ENCODE data around the gene SPDEF.

Gene SPDEF

DNA sequence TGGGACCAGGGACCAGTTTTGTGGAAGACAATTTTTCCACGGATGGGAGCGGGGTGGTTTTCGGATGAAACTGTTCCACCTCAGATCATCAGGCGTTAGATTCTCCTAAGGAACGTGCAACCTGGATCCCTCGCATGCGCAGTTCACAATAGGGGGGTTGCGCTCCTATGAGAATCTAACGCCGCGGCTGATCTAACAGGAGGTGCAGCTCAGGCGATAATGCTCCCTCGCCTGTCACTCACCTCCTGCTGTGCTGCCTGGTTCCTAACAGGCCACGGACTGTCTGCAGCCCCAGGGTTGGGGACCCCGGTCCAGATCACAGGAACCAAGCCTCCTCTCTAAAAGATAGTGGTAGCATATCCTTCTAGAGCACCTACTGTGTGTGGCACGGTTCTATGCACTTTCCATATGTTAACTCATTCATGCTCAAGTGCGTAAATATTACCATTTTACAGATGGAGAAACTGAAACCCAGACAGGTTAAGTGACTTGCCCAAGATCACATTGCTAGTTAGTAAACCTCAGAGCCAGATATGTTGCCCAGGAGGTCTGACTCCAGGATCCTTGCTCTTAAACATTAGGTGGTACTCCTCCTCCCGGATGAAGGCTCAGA is 25.3 kb downstream of the SPDEF start:
- CTCF ChIA-PET: interaction anchor here (0.6 to 0.7 kb wide), 2 partner anchors 78 to 106 kb away, joined by 3 read pairs; no protein-coding TSS in a partner anchor
- TF ChIP-seq, protein P1, sequence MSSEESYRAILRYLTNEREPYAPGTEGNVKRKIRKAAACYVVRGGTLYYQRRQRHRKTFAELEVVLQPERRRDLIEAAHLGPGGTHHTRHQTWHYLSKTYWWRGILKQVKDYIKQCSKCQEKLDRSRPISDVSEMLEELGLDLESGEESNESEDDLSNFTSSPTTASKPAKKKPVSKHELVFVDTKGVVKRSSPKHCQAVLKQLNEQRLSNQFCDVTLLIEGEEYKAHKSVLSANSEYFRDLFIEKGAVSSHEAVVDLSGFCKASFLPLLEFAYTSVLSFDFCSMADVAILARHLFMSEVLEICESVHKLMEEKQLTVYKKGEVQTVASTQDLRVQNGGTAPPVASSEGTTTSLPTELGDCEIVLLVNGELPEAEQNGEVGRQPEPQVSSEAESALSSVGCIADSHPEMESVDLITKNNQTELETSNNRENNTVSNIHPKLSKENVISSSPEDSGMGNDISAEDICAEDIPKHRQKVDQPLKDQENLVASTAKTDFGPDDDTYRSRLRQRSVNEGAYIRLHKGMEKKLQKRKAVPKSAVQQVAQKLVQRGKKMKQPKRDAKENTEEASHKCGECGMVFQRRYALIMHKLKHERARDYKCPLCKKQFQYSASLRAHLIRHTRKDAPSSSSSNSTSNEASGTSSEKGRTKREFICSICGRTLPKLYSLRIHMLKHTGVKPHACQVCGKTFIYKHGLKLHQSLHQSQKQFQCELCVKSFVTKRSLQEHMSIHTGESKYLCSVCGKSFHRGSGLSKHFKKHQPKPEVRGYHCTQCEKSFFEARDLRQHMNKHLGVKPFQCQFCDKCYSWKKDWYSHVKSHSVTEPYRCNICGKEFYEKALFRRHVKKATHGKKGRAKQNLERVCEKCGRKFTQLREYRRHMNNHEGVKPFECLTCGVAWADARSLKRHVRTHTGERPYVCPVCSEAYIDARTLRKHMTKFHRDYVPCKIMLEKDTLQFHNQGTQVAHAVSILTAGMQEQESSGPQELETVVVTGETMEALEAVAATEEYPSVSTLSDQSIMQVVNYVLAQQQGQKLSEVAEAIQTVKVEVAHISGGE (tag by site-specific recombination; conservative IDR thresholded peaks at IDR 0.05; ENCODE audit: low read depth): no peak
- TF ChIP-seq ZNF274 (IDR thresholded peaks at IDR 0.05; ENCODE audit: low read length) (no peak), ZNF274 (tag by site-specific recombination; IDR thresholded peaks at IDR 0.05; ENCODE audit: borderline replicate concordance) (no peak), ZNF302 (tag by site-specific recombination; IDR thresholded peaks at IDR 0.05; ENCODE audit: low read depth) (no peak), ZNF292 (tag by site-specific recombination; IDR thresholded peaks at IDR 0.05; ENCODE audit: borderline replicate concordance, low read depth) (no peak), ZNF239 (tag by site-specific recombination; IDR thresholded peaks at IDR 0.05) (no peak), HOXD13 (CRISPR knock-in tag; IDR thresholded peaks at IDR 0.05; ENCODE audit: borderline replicate concordance) (no peak), SP3 (tag by site-specific recombination; IDR thresholded peaks at IDR 0.05) (no peak), ZSCAN16 (tag by site-specific recombination; IDR thresholded peaks at IDR 0.05) (no peak), ZNF202 (tag by site-specific recombination; IDR thresholded peaks at IDR 0.05; ENCODE audit: borderline replicate concordance) (no peak), ZNF184 (tag by site-specific recombination; IDR thresholded peaks at IDR 0.05) (no peak), PRDM10 (tag by site-specific recombination; IDR thresholded peaks at IDR 0.05) (no peak), FEZF1 (tag by site-specific recombination; IDR thresholded peaks at IDR 0.05) (no peak), ZNF132 (tag by site-specific recombination; IDR thresholded peaks at IDR 0.05; ENCODE audit: borderline replicate concordance) (no peak), ZNF112 (tag by site-specific recombination; IDR thresholded peaks at IDR 0.05) (no peak), ZNF114 (tag by site-specific recombination; IDR thresholded peaks at IDR 0.05) (no peak)
- TF ChIP-seq, protein P2, sequence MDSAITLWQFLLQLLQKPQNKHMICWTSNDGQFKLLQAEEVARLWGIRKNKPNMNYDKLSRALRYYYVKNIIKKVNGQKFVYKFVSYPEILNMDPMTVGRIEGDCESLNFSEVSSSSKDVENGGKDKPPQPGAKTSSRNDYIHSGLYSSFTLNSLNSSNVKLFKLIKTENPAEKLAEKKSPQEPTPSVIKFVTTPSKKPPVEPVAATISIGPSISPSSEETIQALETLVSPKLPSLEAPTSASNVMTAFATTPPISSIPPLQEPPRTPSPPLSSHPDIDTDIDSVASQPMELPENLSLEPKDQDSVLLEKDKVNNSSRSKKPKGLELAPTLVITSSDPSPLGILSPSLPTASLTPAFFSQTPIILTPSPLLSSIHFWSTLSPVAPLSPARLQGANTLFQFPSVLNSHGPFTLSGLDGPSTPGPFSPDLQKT (IDR thresholded peaks at IDR 0.05; ENCODE audit: borderline replicate concordance, low read depth, low read length): no peak
- TF ChIP-seq, protein P3, sequence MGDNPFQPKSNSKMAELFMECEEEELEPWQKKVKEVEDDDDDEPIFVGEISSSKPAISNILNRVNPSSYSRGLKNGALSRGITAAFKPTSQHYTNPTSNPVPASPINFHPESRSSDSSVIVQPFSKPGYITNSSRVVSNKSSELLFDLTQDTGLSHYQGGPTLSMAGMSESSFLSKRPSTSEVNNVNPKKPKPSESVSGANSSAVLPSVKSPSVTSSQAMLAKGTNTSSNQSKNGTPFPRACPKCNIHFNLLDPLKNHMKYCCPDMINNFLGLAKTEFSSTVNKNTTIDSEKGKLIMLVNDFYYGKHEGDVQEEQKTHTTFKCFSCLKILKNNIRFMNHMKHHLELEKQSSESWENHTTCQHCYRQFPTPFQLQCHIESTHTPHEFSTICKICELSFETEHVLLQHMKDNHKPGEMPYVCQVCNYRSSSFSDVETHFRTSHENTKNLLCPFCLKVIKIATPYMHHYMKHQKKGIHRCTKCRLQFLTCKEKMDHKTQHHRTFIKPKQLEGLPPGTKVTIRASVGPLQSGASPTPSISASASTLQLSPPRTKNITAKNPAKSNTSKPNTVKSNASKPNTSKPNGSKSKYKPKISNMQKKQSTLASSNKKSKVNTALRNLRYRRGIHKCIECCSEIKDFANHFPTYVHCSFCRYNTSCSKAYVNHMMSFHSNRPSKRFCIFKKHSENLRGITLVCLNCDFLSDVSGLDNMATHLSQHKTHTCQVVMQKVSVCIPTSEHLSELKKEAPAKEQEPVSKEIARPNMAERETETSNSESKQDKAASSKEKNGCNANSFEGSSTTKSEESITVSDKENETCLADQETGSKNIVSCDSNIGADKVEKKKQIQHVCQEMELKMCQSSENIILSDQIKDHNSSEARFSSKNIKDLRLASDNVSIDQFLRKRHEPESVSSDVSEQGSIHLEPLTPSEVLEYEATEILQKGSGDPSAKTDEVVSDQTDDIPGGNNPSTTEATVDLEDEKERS (tag by site-specific recombination; IDR thresholded peaks at IDR 0.05): no peak
- POLR2A ChIA-PET: no interaction called here
- Histone ChIP-seq H3K36me3 (ENCODE audit: control insufficient read depth in 2 of 2, insufficient read depth in 1 of 2, low read length in 2 of 2) (no peaks in the 10 kb centered on the region), H3K9me3 (ENCODE audit: control insufficient read depth, insufficient read depth, low read depth, low read length) (no peaks in the 10 kb centered on the region), H3K4me1 (ENCODE audit: control insufficient read depth, insufficient read depth, low read length) (no peaks in the 10 kb centered on the region), H3K27ac (ENCODE audit: extremely low read depth, low read depth, low read length) (no peak overlapping the region), H3K4me3 (ENCODE audit: low read depth, low read length) (no peak overlapping the region)

Data from HEK293 (cell line).